Astrocyte (in vitro differentiated cells and primary cell): ENCODE data around the gene THRA.

Experiments used
- EZH2 ChIP-seq: IDR thresholded peaks from 2 replicates; pipeline ENCODE4 v1.6.1; 2012; ENCODE audit warnings: mild to moderate bottlenecking, low read length, inconsistent platforms; ENCODE audit not compliant: insufficient read depth
- TF ChIP-seq, protein P1 (sequence below): IDR thresholded peaks from 2 replicates; pipeline ENCODE4 v1.5.1; 2011; ENCODE audit warnings: low read depth, mild to moderate bottlenecking, inconsistent platforms, low read length, moderate library complexity; ENCODE audit not compliant: insufficient read depth

DNA sequence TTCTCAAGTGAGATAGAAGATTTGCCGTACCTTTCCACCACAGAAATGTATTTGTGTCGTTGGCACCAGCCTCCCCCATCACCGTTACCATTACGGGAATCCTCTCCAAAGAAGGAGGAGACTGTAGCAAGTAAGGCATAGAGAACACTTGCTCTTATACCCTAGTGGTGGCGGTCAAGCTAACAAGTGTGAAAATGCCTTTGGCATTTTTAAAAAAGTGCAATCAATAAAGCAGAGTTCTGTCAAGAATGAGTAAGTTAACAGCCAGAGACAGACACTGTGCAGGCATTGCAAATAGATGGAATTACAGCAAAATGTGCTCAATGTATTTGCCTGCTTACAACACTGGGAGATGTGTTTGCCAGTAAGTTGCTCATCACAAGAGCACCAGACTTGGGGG, 66.7 kb downstream of the THRA start:
- TF ChIP-seq, protein P1, sequence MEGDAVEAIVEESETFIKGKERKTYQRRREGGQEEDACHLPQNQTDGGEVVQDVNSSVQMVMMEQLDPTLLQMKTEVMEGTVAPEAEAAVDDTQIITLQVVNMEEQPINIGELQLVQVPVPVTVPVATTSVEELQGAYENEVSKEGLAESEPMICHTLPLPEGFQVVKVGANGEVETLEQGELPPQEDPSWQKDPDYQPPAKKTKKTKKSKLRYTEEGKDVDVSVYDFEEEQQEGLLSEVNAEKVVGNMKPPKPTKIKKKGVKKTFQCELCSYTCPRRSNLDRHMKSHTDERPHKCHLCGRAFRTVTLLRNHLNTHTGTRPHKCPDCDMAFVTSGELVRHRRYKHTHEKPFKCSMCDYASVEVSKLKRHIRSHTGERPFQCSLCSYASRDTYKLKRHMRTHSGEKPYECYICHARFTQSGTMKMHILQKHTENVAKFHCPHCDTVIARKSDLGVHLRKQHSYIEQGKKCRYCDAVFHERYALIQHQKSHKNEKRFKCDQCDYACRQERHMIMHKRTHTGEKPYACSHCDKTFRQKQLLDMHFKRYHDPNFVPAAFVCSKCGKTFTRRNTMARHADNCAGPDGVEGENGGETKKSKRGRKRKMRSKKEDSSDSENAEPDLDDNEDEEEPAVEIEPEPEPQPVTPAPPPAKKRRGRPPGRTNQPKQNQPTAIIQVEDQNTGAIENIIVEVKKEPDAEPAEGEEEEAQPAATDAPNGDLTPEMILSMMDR, result no peak
- TF ChIP-seq EZH2, result no peak
